A549 (cell line): Measurements from ENCODE around the gene ACTA2.

Experiments
- BHLHE40 ChIP-seq: IDR thresholded peaks from 2 replicates; pipeline ENCODE4 v1.6.1; 2012; ENCODE audit warnings: low read depth, low read length, inconsistent platforms
- CTCF ChIP-seq: fragments of >200 bp; sonication (Bioruptor Twin); formaldehyde crosslinking; IDR thresholded peaks from 3 replicates; pipeline ENCODE4 v1.5.1; 2016
- RAD21 ChIP-seq, 2 experiments: fragments of >200 bp in 1 of 2; sonication (Bioruptor Twin) in 1 of 2; formaldehyde crosslinking in 1 of 2; IDR thresholded peaks in 1 of 2; conservative IDR thresholded peaks in 1 of 2; 2 replicates in 1 of 2; 3 replicates in 1 of 2; pipeline ENCODE4 v1.6.1; 2012 to 2018; ENCODE audit warnings: inconsistent platforms in 1 of 2
- ZFP36 ChIP-seq: fragments of 450-650 bp; IDR thresholded peaks from 2 replicates; pipeline ENCODE4 v1.6.1; 2014; ENCODE audit warnings: borderline replicate concordance; ENCODE audit not compliant: partially characterized antibody

- no peak for TF ChIP-seq CTCF
- no peak for TF ChIP-seq RAD21 (conservative IDR thresholded peaks at IDR 0.05 in 1 of 2, IDR thresholded peaks at IDR 0.05 in 1 of 2)
- no peak for TF ChIP-seq ZFP36
- TF ChIP-seq BHLHE40, result no peak
These were observed 31.5 kb downstream of the ACTA2 start for GRCh38 chr10:88920986-88921593.
